K562 (cell line): Measurements from ENCODE around the gene PTPRT. TPM values are rescaled to one million over a fixed set of nuclear protein-coding genes. Genes with fewer than 3 reads are reported as not detected.

ENCODE experiments used
- ATAC-seq: fragments of 200-7000 bp; cut with Tn5 transposase; 3 replicates; pipeline ENCODE4 v1.9.1; 2020; ENCODE audit warnings: moderate library complexity
- BruUV-seq: library from RNA; stranded (reverse); fragments of 400-500 nt; replicated peaks from 2 replicates; lab custom pipeline; 2021; lab: Mats Ljungman, UMichigan
- CTCF ChIA-PET: fragments of 300-600 bp; formaldehyde crosslinking; extraction: SDS; loops from one replicate; lab custom pipeline; 2021; ENCODE audit warnings: low intra/inter-chr PET ratio; lab: Yijun Ruan, JAX
- POLR2A ChIA-PET: fragments of 300-600, 350-650 bp; sonication (Branson Sonifier 250); formaldehyde crosslinking; extraction: SDS; loops from one replicate; lab custom pipeline; 2021; ENCODE audit warnings: antibody characterized with exemption, inconsistent platforms; lab: Yijun Ruan, JAX
- DNase-seq, 4 experiments: peaks; one replicate each; pipeline versions ENCODE4 v3.0.0 to v3.0.0-alpha.2; 2011 to 2018; ENCODE audit warnings: low spot score in 3 of 4, mixed read lengths in 3 of 4; ENCODE audit errors: extremely low read depth in 1 of 4
- FAIRE-seq: peaks from 2 replicates; lab custom pipeline; 2011; peaks lifted over from hg19 to GRCh38; lab: Jason Lieb, UNC
- H2AFZ ChIP-seq: 2 replicates; pipeline ENCODE4 v1.6.0; 2011; ENCODE audit warnings: low read depth, low read length, control low read depth, inconsistent platforms
- H3K27ac ChIP-seq: fragments of 200-600 bp; 3 replicates; pipeline ENCODE4 v1.8.0; 2011; ENCODE audit warnings: low read depth, mild to moderate bottlenecking, control low read depth, inconsistent platforms, low read length, moderate library complexity, mixed read lengths; ENCODE audit errors: extremely low read depth
- H3K27me3 ChIP-seq, 2 experiments: fragments of 300-600 bp in 1 of 2; 2 replicates in 1 of 2; 3 replicates in 1 of 2; pipeline versions ENCODE4 v1.6.0 to v1.8.0; 2011; ENCODE audit warnings: inconsistent platforms in 2 of 2, low read length in 2 of 2, mild to moderate bottlenecking in 1 of 2, mixed read lengths in 1 of 2, moderate library complexity in 1 of 2; ENCODE audit not compliant: control insufficient read depth in 2 of 2, insufficient read depth in 2 of 2
- H3K36me3 ChIP-seq: fragments of 300-600 bp; 3 replicates; pipeline ENCODE4 v1.8.0; 2011; ENCODE audit warnings: mild to moderate bottlenecking, low read length, inconsistent platforms; ENCODE audit not compliant: control insufficient read depth, insufficient read depth
- H3K4me1 ChIP-seq, 2 experiments: fragments of 200-600 bp in 1 of 2; replicated peaks in 1 of 2; 2 replicates in 1 of 2; 3 replicates in 1 of 2; pipeline versions ENCODE4 v1.5.1 to v1.8.0; 2011; ENCODE audit warnings: inconsistent platforms in 2 of 2, low read length in 2 of 2, mild to moderate bottlenecking in 1 of 2, mixed read lengths in 1 of 2, moderate library complexity in 1 of 2; ENCODE audit not compliant: control insufficient read depth in 2 of 2, insufficient read depth in 2 of 2
- H3K4me2 ChIP-seq: 2 replicates; pipeline ENCODE4 v1.6.1; 2011; ENCODE audit warnings: low read length, control low read depth, inconsistent platforms, mixed read lengths; ENCODE audit not compliant: insufficient read depth
- H3K4me3 ChIP-seq: fragments of 200-600 bp; sonication (generic), shearing (Covaris generic); 2 replicates; pipeline ENCODE4 v1.5.1; 2016; ENCODE audit warnings: control low read depth, inconsistent platforms
- H3K79me2 ChIP-seq: fragments of 200-600 bp; 3 replicates; pipeline ENCODE4 v1.8.0; 2011; ENCODE audit warnings: low read length, inconsistent platforms; ENCODE audit not compliant: control insufficient read depth, insufficient read depth
- H3K9ac ChIP-seq, 2 experiments: 2 replicates each; pipeline versions ENCODE4 v1.6.0 to v1.6.1; 2011; ENCODE audit warnings: low read depth in 2 of 2, low read length in 2 of 2, control low read depth in 1 of 2, inconsistent platforms in 1 of 2, mild to moderate bottlenecking in 1 of 2, mixed read lengths in 1 of 2; ENCODE audit not compliant: insufficient read depth in 1 of 2
- H3K9me1 ChIP-seq: one replicate; pipeline ENCODE4 v1.6.0; 2011; ENCODE audit warnings: inconsistent platforms, mild to moderate bottlenecking, low read length, moderate library complexity; ENCODE audit not compliant: control insufficient read depth, insufficient read depth
- H3K9me3 ChIP-seq: replicated peaks from 2 replicates; pipeline ENCODE4 v1.5.1; 2011; ENCODE audit warnings: low read depth, low read length, inconsistent platforms; ENCODE audit not compliant: control insufficient read depth, insufficient read depth
- H4K20me1 ChIP-seq: replicated peaks from 2 replicates; pipeline ENCODE4 v1.6.1; 2011; ENCODE audit warnings: low read length, inconsistent platforms, mixed read lengths; ENCODE audit not compliant: control insufficient read depth, insufficient read depth
- CCAR2 ChIP-seq: fragments of 200-400 bp; formaldehyde crosslinking; IDR thresholded peaks from 2 replicates; pipeline ENCODE4 v1.6.1; 2017; ENCODE audit warnings: mild to moderate bottlenecking, low read depth, low read length
- CEBPG ChIP-seq, 3 experiments: fragments of 200-800 bp in 1 of 3; sonication (Bioruptor generic) in 1 of 3; sonication (generic) in 1 of 3; formaldehyde crosslinking in 1 of 3; IDR thresholded peaks in 2 of 3; conservative IDR thresholded peaks in 1 of 3; 2 replicates each; pipeline versions ENCODE4 v1.6.1 to v1.8.0; 2016 to 2022; ENCODE audit warnings: missing compliant biosample characterization in 2 of 3, missing genetic modification characterization in 2 of 3, mild to moderate bottlenecking in 1 of 3, missing genetic modification reagents in 1 of 3
- FOXA3 ChIP-seq, 2 experiments: fragments of 450-650 bp in 1 of 2; sonication (generic) in 1 of 2; formaldehyde crosslinking; IDR thresholded peaks in 1 of 2; conservative IDR thresholded peaks in 1 of 2; 2 replicates each; pipeline versions ENCODE4 v1.4.0 to v1.8.0; 2020 to 2022; ENCODE audit warnings: mild to moderate bottlenecking in 2 of 2, missing genetic modification reagents in 1 of 2
- HMG20A ChIP-seq: fragments of 450-650 bp; formaldehyde crosslinking; conservative IDR thresholded peaks from 2 replicates; pipeline ENCODE4 v1.4.0; 2020; ENCODE audit warnings: mild to moderate bottlenecking, mixed read lengths
- HOXB6 ChIP-seq: fragments of 250-450 bp; sonication (Bioruptor Pico); IDR thresholded peaks from 2 replicates; pipeline ENCODE4 v1.5.1; 2022; ENCODE audit warnings: mild to moderate bottlenecking, borderline replicate concordance
- KAT7 ChIP-seq: sonication (generic); formaldehyde crosslinking; IDR thresholded peaks from 2 replicates; pipeline ENCODE4 v1.8.0; 2022; ENCODE audit warnings: missing genetic modification reagents, mild to moderate bottlenecking, borderline replicate concordance
- KDM4B ChIP-seq, 2 experiments: fragments of 450-650 bp in 1 of 2; sonication (generic) in 1 of 2; IDR thresholded peaks; 2 replicates each; pipeline ENCODE4 v1.6.1; 2016 to 2017; ENCODE audit warnings: borderline replicate concordance in 2 of 2, antibody characterized with exemption in 1 of 2, low read depth in 1 of 2, mild to moderate bottlenecking in 1 of 2
- MEF2D ChIP-seq: conservative IDR thresholded peaks from 2 replicates; pipeline ENCODE4 v1.6.1; 2016; ENCODE audit warnings: low read depth, missing genetic modification characterization, missing compliant biosample characterization
- PREB ChIP-seq: sonication (generic); formaldehyde crosslinking; IDR thresholded peaks from 2 replicates; pipeline ENCODE4 v1.8.1; 2023; ENCODE audit warnings: mild to moderate bottlenecking, missing genetic modification reagents
- RCOR1 ChIP-seq, 2 experiments: IDR thresholded peaks; 2 replicates each; pipeline ENCODE4 v1.6.1; 2012; ENCODE audit warnings: low read depth in 2 of 2, low read length in 2 of 2, borderline replicate concordance in 1 of 2, improper control_type of control experiment in 1 of 2
- TARDBP ChIP-seq: fragments of 450-650 bp; IDR thresholded peaks from 2 replicates; pipeline ENCODE4 v1.6.1; 2016
- TRIM25 ChIP-seq: fragments of 450-650 bp; IDR thresholded peaks from 2 replicates; pipeline ENCODE4 v1.7.0; 2016; ENCODE audit warnings: borderline replicate concordance
- WGBS: fragments of 100-300 bp; shearing (Covaris generic); methylation state at CpG from one replicate; pipeline ENCODE4 v1.1.6; 2016; ENCODE audit warnings: low coverage, mixed read lengths; ENCODE audit not compliant: insufficient coverage; ENCODE audit errors: missing lambda C conversion rate; 5-methylcytosine and 5-hydroxymethylcytosine counted together
- in situ Hi-C: fragments of 300-500 bp; cut with MboI; formaldehyde crosslinking; loops from 4 replicates; pipeline ENCODE4 v1.15.0; 2018; ENCODE audit warnings: inconsistent platforms, mixed read lengths
- intact Hi-C: fragments of 100-400 bp; cut with micrococcal nuclease; formaldehyde crosslinking; loops from 2 replicates; pipeline ENCODE4 v1.14.2; 2022
- polyA plus RNA-seq, 8 experiments: library from polyadenylated mRNA; depleted of rRNA in 4 of 8; stranded (reverse) in 5 of 8; unstranded in 3 of 8; fragments of >200 nt; fragmentation: Nextera tagmentation in 2 of 8; fragmentation: Illumina TruSeq in 1 of 8; extraction: Ambion mirVana in 2 of 8; extraction: Trizol in 1 of 8; gene quantifications; 2 replicates each; pipeline versions ENCODE4 v1.2.1 to v1.2.3, GENCODE V29; 2011 to 2014; ENCODE audit warnings: inconsistent platforms in 1 of 8, missing spikeins in 1 of 8
- total RNA-seq, 7 experiments: library from RNA; depleted of rRNA in 6 of 7; stranded (reverse); fragments of >200 nt in 6 of 7; fragmentation: Illumina TruSeq in 2 of 7; extraction: Trizol in 2 of 7; gene quantifications; 2 replicates each; pipeline versions ENCODE4 v1.2.1 to v1.2.3, GENCODE V29; 2011 to 2021; ENCODE audit warnings: low replicate concordance in 1 of 7

PTPRT gene
- total and polyA plus RNA-seq, 9 of the 15 experiments (the other 6 are each of a cell fraction or from before 2014, with no cell fraction given): not detected

GRCh38 chr20:42053350-42053749 lies 1136.4 kb downstream of the PTPRT start (continued):
- TF ChIP-seq RCOR1 (IDR thresholded peaks at IDR 0.05; ENCODE audit: borderline replicate concordance in 1 of 2, low read depth in 2 of 2, low read length in 2 of 2): no peak
- TF ChIP-seq HOXB6 (CRISPR knock-in tag): no peak
- TF ChIP-seq HMG20A: no peak
- no peak for TF ChIP-seq CEBPG (CRISPR knock-in tag; IDR thresholded peaks at IDR 0.05)
- TF ChIP-seq CEBPG (tag; conservative IDR thresholded peaks at IDR 0.05 in 1 of 2, IDR thresholded peaks at IDR 0.05 in 1 of 2): no peak
- no peak for TF ChIP-seq KDM4B (IDR thresholded peaks at IDR 0.05; ENCODE audit: borderline replicate concordance in 2 of 2, low read depth in 1 of 2)
- no peak for TF ChIP-seq TRIM25
- no peak for TF ChIP-seq MEF2D (tag)

GRCh38 chr20:42051921-42052320 lies 1137.8 kb downstream of the PTPRT start:
- Histone ChIP-seq H3K36me3 (no peaks in the 10 kb centered on the region), H3K4me1 (no peaks in the 10 kb centered on the region)
- no TSS peak for BruUV-seq
- TF ChIP-seq TARDBP: no peak
- no peak for TF ChIP-seq CCAR2
- no peak for TF ChIP-seq PREB (CRISPR knock-in tag)
- TF ChIP-seq HMG20A: no peak
- no peak for TF ChIP-seq KAT7 (CRISPR knock-in tag)
- TF ChIP-seq FOXA3 (CRISPR knock-in tag; conservative IDR thresholded peaks at IDR 0.05 in 1 of 2, IDR thresholded peaks at IDR 0.05 in 1 of 2): no peak
- TF ChIP-seq, all 486 proteins: peak for 0
- H3K4me3 ChIP-seq: no peak overlapping the region
- 3% methylated on average over 5 of the region's 5 CpGs for WGBS
- DNase-seq (no peak), ATAC-seq (no peak), FAIRE-seq (no peak)
- H2AFZ ChIP-seq: no peak overlapping the region
- H3K27me3 ChIP-seq: peaks cover 0 to 3% of the 10 kb centered on the region in 2 experiments; a peak in 2 of 5 replicates
- H3K9me1 ChIP-seq: no peaks in the 10 kb centered on the region
- H3K9me3 ChIP-seq: no peaks in the 10 kb centered on the region
- H3K4me2 ChIP-seq: no peak overlapping the region
- intact Hi-C loops: no loop called here
- no peak overlapping the region for H3K9ac ChIP-seq
- in situ Hi-C loops: no loop called here
- ChIA-PET POLR2A (no interaction called here), CTCF (no interaction called here)
- no peak overlapping the region for H3K27ac ChIP-seq
- H3K79me2 ChIP-seq: no peaks in the 10 kb centered on the region
- no peaks in the 10 kb centered on the region for H4K20me1 ChIP-seq
